Hepatocyte (in vitro differentiated cells): ENCODE data around the gene HSPA13.

ENCODE experiments used
- EZH2 ChIP-seq: fragments of 200-600 bp; sonication (generic); IDR thresholded peaks from 2 replicates; pipeline ENCODE4 v1.6.1; 2016; ENCODE audit warnings: antibody characterized with exemption, mild to moderate bottlenecking, borderline replicate concordance
- EZH2phosphoT487 ChIP-seq: fragments of 200-600 bp; sonication (generic); IDR thresholded peaks from one replicate; pipeline ENCODE4 v1.6.1; 2018; ENCODE audit warnings: antibody characterized with exemption, mild to moderate bottlenecking, low read depth, moderate library complexity; ENCODE audit not compliant: unreplicated experiment, severe bottlenecking
- TF ChIP-seq, protein P1 (sequence below): fragments of 200-600 bp; sonication (generic); IDR thresholded peaks from 2 replicates; pipeline ENCODE4 v1.5.1; 2016; ENCODE audit warnings: antibody characterized with exemption, mild to moderate bottlenecking; ENCODE audit not compliant: poor library complexity

DNA sequence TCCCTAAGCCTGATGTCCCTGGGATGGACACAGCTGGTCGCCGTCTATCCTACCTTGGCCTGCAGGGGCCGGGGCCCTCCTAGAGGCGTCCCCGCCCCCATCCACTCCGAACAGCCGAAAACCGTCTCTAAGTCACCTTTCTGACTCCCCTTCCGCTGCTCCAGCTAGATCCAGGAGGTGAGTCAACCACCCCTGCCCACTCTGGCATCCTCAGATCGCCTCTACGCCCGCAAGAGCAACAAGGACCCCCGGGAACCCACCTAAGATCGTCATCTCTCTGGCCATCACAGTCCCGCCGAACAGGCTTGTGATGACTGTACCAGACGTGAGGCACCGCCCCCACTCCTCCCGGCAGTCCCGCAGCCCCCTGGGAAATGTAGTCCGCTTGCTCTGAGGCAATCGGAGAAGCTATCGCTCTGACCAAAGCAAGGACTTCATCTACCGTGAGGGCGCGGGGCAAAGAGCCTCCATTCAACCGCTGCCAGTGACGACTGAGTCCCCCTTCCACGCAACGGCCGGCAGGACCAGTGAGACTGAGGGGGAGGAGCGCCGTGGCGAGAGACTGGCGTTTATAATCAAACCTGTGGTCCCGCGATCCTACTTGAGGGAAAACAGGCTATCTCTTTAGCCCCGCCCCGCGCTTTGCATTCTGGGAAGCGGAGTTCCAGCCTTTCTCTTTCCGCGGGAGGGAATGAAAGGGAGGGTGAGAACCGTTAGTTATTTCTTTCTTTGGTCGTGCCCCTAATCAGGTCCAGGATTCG is at the start of gene HSPA13:
- TF ChIP-seq, protein P1, sequence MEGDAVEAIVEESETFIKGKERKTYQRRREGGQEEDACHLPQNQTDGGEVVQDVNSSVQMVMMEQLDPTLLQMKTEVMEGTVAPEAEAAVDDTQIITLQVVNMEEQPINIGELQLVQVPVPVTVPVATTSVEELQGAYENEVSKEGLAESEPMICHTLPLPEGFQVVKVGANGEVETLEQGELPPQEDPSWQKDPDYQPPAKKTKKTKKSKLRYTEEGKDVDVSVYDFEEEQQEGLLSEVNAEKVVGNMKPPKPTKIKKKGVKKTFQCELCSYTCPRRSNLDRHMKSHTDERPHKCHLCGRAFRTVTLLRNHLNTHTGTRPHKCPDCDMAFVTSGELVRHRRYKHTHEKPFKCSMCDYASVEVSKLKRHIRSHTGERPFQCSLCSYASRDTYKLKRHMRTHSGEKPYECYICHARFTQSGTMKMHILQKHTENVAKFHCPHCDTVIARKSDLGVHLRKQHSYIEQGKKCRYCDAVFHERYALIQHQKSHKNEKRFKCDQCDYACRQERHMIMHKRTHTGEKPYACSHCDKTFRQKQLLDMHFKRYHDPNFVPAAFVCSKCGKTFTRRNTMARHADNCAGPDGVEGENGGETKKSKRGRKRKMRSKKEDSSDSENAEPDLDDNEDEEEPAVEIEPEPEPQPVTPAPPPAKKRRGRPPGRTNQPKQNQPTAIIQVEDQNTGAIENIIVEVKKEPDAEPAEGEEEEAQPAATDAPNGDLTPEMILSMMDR = no peak
- TF ChIP-seq EZH2phosphoT487 = no peak
- TF ChIP-seq EZH2 = no peak
